ENCODE measurements around the gene HAP1. TPM values are rescaled to one million over a fixed set of nuclear protein-coding genes. Genes with fewer than 3 reads are reported as not detected.

The HAP1 gene, protein sequence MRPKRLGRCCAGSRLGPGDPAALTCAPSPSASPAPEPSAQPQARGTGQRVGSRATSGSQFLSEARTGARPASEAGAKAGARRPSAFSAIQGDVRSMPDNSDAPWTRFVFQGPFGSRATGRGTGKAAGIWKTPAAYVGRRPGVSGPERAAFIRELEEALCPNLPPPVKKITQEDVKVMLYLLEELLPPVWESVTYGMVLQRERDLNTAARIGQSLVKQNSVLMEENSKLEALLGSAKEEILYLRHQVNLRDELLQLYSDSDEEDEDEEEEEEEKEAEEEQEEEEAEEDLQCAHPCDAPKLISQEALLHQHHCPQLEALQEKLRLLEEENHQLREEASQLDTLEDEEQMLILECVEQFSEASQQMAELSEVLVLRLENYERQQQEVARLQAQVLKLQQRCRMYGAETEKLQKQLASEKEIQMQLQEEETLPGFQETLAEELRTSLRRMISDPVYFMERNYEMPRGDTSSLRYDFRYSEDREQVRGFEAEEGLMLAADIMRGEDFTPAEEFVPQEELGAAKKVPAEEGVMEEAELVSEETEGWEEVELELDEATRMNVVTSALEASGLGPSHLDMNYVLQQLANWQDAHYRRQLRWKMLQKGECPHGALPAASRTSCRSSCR
- total RNA-seq (1 to 10 TPM in 5 of 7 donors, under 1 TPM in 2; 0.83 to 8.4 (median 1.7) TPM), polyA plus RNA-seq (under 1 TPM; 0.33 to 0.58 (median 0.54) TPM)
- long read RNA-seq, donor 1 = 0 reads
- long read RNA-seq, donor 2 = 0 reads

DNA sequence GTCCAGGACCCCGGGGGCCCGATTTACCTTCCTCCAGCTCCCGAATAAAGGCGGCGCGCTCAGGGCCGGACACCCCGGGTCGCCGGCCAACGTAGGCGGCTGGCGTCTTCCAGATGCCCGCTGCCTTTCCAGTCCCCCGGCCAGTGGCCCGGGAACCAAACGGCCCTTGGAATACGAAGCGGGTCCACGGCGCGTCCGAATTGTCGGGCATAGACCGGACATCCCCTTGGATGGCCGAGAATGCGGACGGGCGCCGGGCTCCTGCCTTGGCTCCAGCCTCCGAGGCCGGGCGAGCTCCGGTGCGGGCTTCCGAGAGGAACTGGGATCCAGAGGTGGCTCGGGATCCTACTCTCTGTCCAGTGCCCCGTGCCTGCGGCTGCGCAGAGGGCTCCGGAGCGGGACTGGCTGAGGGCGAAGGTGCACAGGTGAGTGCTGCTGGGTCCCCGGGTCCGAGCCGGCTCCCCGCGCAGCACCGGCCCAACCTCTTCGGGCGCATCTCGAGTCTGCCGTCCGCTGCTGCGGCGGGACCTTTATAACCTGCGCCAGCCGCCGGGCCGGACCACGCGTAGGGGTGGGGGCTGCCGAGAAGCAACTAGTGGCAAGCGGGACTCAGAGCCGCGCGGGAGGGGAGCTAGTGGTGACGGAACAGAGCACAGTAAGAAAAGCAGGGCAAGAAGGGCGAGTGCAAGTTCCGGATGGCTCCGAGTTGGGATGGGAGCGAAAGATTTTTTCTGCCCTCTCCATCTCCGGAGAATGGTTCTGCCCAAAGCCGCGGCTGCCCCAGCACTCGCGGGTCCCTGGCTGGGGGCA is at the start of gene HAP1:
Gene HAP1 (minus strand): TSS at position 505 of the 810 bp plus-strand sequence. CDS start 9 bp downstream, at position 496.
- H3K27me3 ChIP-seq (replicated peaks in 1 of 7) = peaks cover 5 to 68% (median 43%) of the 10 kb centered on the region in 7 donors
- H3K9me3 ChIP-seq = no peaks in the 10 kb centered on the region
- intact Hi-C loops (cut with DNase I; ENCODE audit: low total_unique reads) = no loop called here
- no peaks in the 10 kb centered on the region for H3K36me3 ChIP-seq
- H3K27ac ChIP-seq = no peak within 1 kb of the TSS
- WGBS, 5 donors = 1 to 6% (median 1%) methylated on average over 39 to 77 of the region's 77 CpGs
- no peak for DNase-seq
- no peak for TF ChIP-seq CTCF (IDR thresholded peaks at IDR 0.05 in 8 of 11, conservative IDR thresholded peaks at IDR 0.05 in 3 of 11)
- no peak for TF ChIP-seq POLR2A (IDR thresholded peaks at IDR 0.05)
- peak; percentile 71 to 85 (median 81) for TF ChIP-seq POLR2AphosphoS5 (IDR thresholded peaks at IDR 0.05)
- peak within 1 kb of the TSS; percentile 28 to 71 (median 42) for H3K4me3 ChIP-seq
- H3K4me1 ChIP-seq = peaks cover 5 to 50% (median 30%) of the 10 kb centered on the region in 6 donors

GRCh38 chr17:41782142-41782541 is 47.7 kb upstream of the HAP1 start:
- 46 to 65% (median 54%) methylated on average over 3 to 4 of the region's 4 CpGs for WGBS, 5 donors
- no peak for DNase-seq
- TF ChIP-seq POLR2A (IDR thresholded peaks at IDR 0.05) = no peak
- TF ChIP-seq POLR2AphosphoS5 (IDR thresholded peaks at IDR 0.05) = peak in 1 of 3 donors; percentile 57
- no peak for TF ChIP-seq CTCF (IDR thresholded peaks at IDR 0.05 in 8 of 11, conservative IDR thresholded peaks at IDR 0.05 in 3 of 11)
- H3K36me3 ChIP-seq = no peaks in the 10 kb centered on the region
- peak overlapping the region in 5 of 8 donors; percentile 22 to 51 (median 36) for H3K27ac ChIP-seq
- H3K9me3 ChIP-seq = no peaks in the 10 kb centered on the region
- intact Hi-C loops (cut with DNase I; ENCODE audit: low total_unique reads) = no loop called here
- H3K4me1 ChIP-seq = peaks cover 27 to 96% (median 61%) of the 10 kb centered on the region in 6 donors
- peaks cover 0 to 55% (median 19%) of the 10 kb centered on the region in 7 donors for H3K27me3 ChIP-seq (replicated peaks in 1 of 7)
- no peak overlapping the region for H3K4me3 ChIP-seq

DNA sequence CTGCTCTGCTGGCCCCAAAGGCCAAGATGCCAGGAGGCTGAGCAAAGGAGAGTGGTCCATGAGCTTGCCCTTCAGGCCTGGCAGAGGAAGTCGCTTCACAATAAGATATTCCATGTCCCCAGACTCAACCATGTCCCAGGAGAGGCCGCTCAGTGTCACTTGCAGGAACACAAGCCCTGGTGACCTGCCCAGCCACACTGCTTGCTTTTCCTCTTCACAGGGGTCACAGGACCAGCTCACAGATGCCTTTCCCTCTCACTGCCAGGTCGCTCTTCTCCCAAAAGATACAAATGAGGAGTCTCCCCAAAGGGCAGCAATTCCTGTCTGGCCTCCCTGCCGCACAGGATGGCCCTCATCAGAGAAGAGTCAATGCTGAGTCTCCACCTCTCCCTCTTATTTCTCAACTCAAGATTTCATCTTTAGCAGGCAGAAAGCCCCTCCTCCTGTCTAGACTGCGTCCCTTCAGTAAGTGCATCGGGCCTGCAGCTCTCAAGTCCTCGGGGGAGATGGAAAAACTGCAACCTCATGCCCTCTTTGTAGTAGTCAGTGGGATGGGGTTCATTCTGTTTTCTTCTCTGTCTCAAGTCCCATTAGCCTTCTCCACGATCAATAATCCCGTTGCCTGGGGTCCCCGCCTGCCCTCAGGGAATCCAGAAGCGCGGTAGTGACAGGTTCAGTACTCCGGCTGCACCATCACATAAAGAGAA is 47.1 kb upstream of the HAP1 start:
- intact Hi-C loops (cut with DNase I; ENCODE audit: low total_unique reads) = no loop called here

More for the DNA sequence above, 47.1 kb upstream of the HAP1 start:
- H3K9me3 ChIP-seq = no peaks in the 10 kb centered on the region
- peak overlapping the region in 6 of 8 donors; percentile 22 to 55 (median 42) for H3K27ac ChIP-seq
- H3K4me3 ChIP-seq = no peak overlapping the region
- TF ChIP-seq CTCF (IDR thresholded peaks at IDR 0.05 in 8 of 11, conservative IDR thresholded peaks at IDR 0.05 in 3 of 11) (no peak), POLR2A (IDR thresholded peaks at IDR 0.05) (no peak), POLR2AphosphoS5 (IDR thresholded peaks at IDR 0.05) (peak in 2 of 3 donors; percentile 47 to 49)
- WGBS, 5 donors = 66 to 69% (median 67%) methylated on average over 13 of the region's 13 CpGs
- peaks cover 32 to 96% (median 65%) of the 10 kb centered on the region in 6 donors for H3K4me1 ChIP-seq
- no peak for DNase-seq
- peaks cover 0 to 49% (median 19%) of the 10 kb centered on the region in 7 donors for H3K27me3 ChIP-seq (replicated peaks in 1 of 7)
- no peaks in the 10 kb centered on the region for H3K36me3 ChIP-seq
